Stimulated activated CD4-positive, alpha-beta T cell treated with anti-CD3 and anti-CD28 coated beads, Interleukin-2, amount 100 ng/mL, for 48 hours (primary cell): ENCODE data around the gene TMF1.

Experiments used
- DNase-seq, 2 donors: peaks; one replicate each; pipeline ENCODE4 v3.0.0-alpha.2; 2020

Gene TMF1, protein sequence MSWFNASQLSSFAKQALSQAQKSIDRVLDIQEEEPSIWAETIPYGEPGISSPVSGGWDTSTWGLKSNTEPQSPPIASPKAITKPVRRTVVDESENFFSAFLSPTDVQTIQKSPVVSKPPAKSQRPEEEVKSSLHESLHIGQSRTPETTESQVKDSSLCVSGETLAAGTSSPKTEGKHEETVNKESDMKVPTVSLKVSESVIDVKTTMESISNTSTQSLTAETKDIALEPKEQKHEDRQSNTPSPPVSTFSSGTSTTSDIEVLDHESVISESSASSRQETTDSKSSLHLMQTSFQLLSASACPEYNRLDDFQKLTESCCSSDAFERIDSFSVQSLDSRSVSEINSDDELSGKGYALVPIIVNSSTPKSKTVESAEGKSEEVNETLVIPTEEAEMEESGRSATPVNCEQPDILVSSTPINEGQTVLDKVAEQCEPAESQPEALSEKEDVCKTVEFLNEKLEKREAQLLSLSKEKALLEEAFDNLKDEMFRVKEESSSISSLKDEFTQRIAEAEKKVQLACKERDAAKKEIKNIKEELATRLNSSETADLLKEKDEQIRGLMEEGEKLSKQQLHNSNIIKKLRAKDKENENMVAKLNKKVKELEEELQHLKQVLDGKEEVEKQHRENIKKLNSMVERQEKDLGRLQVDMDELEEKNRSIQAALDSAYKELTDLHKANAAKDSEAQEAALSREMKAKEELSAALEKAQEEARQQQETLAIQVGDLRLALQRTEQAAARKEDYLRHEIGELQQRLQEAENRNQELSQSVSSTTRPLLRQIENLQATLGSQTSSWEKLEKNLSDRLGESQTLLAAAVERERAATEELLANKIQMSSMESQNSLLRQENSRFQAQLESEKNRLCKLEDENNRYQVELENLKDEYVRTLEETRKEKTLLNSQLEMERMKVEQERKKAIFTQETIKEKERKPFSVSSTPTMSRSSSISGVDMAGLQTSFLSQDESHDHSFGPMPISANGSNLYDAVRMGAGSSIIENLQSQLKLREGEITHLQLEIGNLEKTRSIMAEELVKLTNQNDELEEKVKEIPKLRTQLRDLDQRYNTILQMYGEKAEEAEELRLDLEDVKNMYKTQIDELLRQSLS

DNA sequence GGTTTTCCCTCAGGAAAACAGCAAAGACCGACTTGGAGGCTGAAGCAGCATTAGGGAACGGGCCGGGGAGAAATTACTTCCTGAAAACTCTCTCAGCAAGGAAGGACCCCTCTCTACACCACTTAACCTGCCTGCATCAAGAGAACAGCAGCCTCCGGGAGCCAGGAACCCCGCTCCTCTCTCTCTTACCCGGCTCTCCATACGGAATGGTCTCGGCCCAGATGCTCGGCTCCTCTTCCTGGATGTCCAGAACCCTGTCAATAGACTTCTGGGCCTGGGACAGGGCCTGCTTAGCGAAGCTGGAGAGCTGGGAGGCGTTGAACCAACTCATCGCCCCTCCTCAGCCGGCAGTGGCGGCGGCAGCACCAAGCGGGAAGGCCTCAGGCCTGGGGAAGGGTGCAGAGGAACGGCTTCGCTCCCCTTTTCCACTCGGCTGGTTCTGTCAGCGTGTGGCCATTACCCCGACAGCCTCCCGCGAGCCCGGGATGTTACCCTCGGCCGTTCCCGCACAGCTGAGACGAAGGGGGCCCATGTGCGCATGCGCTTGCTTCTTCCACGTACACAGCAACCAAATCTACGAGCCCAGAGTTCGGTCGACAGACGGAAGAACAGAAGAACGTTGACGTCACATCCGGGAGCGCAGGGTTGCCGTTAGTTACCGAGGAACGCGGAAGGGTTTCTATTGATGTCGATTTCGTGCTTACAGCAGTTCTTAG, at the start of gene TMF1:
Gene TMF1, minus strand, starts transcription at position 578 of the 716 bp plus-strand sequence. Its CDS starts 247 bp downstream, at position 331.
- DNase-seq, result peak; percentile 95 to 96

DNA sequence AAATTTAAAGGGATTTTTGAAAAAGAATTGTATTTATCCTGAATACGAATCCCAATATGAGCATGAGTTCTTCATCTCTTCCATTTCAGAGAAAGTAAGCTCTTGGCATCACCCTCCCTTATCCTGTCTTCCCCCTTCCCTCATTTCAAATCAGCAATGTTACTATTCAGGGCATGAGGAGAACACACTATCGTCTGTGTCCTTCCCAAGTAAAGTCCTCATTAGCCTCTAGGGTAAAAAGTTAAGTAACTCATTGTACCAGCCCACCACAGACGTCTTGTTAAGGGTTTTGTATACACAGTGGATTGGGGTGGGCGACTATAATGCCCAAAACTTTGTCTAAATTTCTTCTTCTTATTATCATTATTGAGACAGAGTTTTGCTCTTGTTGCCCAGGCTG, 47.4 kb upstream of the TMF1 start:
- no peak for DNase-seq

DNA sequence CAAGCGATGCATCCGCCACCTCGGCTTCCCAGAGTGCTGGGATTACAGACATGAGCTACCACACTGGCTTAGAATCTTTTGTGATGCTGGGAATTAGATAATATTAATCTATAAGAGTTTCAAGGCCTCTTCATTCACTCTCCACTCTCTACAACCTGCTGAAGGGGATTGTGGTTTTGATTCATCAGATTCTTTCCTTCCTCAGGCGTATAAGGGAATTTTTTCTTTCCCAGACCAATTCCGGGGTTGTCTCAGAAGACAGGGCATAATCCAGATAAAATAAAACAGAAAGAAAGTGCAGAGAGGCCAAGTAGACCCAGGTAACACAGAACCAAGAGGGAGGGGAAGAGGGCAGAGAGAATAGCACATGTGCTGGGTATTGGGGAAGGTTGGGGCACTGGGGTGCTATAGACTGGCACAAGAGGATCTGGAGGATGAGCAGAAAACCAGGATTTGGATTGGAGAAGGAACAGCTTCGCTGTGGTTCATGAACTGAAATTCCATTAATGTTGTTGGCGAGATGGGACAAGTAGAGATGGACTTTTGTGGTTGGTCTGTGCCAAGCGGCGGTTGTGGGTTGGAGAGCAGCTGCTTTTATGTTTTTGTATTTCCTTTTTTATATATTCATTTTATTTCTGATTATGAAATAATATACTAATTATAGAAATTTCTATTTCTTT, 45.4 kb upstream of the TMF1 start:
- no peak for DNase-seq

DNA sequence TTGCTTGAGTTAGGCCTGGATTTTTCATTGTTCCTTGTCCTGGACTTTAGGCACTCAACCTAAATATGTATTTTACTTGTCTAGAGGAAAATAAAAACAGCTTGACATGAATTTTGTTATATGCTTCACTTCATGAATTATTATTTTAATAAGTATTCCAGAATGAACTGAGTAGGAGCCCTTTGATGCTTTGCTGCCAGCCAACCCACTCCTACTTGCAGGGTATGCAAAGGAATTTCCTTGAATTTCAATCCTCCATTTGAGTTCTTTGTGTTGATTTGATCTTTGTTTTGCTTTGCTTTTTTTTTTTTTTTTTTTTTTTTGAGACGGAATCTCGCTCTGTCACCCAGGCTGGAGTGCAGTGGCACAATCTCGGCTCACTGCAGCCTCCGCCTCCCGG, 44.2 kb upstream of the TMF1 start:
- no peak for DNase-seq

DNA sequence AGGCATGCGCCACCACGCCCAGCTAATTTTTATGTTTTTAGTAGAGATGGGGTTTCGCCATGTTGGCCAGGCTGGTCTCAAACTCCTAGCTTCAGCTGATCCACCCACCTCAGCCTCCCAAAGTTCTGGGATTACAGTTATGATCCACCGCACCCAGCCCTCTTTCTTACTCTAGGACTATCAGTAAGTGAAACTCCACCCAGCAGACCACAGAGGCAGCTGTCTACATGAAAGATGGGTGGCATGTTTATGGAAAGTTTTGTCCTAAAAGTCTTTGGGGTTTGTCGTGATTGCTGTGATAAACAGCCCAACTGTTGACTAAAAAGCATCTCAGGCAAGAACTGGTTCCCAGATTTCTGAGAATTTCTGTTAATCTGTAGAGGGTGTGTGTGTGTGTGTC, 43.5 kb upstream of the TMF1 start:
- no peak for DNase-seq

DNA sequence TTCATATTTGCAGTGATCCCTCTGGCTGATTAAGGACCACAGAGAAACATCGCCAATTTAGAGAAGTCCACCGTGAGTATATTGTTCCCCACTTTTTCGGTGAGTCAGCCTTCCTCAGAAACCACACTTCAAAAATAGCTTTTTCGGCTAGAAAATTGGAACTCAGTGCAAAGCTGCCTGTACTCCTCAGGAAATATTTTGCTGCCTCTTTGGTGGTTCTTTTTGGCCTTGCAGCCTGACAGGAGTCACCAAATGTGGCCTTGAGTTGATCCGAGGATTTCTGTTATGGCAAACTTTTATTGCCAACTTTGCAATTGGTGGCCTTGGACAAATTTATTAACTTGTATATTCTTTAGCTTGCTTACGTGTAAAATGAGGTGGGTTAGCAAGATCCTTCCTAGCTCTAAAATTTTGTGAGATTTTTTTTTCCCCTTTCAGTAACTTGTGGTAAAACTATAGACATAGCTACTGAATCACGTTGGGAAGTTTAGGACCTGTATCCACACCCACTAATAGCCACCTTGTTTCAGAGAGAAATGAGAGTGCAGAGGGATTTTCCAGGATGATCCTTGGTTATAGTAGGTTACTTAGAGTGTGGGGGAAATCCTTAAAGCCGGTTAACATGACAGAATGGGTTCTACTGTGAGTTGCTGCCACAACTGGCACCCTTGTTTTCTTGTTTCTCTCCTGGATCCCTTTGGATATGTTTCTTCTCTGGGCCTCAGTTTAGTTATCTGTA, 42.5 kb upstream of the TMF1 start:
- DNase-seq, result no peak

DNA sequence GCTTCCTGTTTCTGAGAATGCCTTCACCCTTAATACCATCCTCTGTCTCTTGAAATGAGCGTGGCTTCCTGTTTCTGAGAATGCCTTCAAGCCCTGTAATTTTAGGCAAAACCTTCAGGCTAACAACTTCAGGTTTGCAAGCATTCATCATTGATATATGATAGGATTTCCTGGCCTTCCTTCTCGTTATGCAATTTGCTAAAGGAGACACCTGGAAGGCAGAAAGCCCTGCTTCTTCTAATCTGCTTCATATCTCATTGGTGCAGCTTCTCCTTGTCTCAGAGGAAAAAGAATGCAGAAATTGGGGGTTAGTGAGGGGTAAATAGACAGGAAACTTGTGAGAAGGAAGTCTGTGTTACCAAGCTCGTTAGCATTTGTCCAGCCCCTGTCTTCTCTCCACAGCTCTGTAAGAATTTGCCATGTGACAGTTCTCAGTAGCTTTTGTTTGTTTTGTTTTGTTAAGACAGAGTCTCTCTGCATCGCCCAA, 39.9 kb upstream of the TMF1 start:
- DNase-seq, result no peak

DNA sequence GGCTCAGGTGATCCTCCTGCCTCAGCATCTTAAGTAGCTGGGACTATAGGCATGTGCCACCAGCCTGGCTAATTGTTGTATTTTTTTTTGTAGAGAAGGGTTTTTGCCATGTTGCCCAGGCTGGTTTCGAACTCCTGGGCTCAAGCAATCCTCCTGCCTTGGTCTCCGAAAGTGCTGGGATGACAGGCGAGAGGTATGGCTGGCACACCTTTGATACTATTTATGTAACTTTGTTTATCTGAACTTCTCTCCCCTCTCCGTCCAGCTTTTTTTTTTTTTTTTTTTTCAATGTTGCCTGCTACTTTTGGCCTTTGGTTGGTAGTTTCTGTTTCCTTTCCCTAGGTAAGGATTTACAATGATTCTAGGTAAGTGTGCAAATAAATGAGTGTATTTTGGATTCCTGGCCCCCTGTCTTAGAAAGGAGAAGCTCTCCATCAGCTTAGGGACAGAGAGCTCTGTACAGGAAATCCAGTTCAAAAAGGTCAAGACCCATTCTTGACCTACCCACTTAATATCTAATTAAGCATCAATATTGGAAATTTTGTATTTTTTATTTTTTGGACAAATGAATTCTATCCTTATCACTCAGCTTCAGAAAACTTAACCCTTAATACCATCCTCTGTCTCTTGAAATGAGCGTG, 39.4 kb upstream of the TMF1 start:
- no peak for DNase-seq

DNA sequence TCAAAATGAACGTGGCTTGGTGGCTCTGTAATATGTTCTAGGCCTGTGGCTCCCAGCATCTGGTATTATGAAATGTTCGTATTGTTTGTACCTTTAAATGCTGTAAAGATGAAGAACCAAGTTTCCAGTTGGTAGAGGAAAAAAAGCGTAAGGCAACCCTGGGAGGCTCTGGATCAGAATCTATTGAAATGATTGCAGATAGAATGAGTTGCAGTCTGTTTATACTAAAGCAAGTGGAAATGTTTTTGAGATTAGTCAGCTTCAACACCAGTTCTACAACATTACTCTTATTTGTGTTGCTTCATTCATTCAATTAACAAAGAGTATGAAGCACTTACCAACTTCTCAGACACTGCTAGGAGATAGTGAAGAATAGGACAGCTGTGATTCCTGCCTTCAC, 37.9 kb upstream of the TMF1 start:
- no peak for DNase-seq

DNA sequence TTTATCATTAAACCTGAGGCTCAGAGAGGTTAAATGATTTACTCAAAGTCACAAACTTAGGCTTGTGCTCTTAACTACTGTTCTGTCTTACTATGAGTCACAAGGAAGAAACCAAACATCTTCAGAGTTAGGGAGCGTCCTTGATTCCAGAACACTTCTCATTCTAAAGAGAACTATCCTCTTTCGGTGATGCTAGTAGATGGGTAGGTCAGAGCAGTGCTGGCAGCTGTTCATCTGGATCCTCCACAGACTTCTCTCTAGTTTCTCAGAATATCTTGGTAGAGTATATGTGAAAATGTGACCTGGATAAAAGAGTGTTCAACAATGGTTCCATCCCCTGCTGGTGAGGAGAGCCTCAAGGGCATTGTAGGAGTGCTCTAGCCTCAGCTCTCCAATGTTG, 35.9 kb upstream of the TMF1 start:
- no peak for DNase-seq

DNA sequence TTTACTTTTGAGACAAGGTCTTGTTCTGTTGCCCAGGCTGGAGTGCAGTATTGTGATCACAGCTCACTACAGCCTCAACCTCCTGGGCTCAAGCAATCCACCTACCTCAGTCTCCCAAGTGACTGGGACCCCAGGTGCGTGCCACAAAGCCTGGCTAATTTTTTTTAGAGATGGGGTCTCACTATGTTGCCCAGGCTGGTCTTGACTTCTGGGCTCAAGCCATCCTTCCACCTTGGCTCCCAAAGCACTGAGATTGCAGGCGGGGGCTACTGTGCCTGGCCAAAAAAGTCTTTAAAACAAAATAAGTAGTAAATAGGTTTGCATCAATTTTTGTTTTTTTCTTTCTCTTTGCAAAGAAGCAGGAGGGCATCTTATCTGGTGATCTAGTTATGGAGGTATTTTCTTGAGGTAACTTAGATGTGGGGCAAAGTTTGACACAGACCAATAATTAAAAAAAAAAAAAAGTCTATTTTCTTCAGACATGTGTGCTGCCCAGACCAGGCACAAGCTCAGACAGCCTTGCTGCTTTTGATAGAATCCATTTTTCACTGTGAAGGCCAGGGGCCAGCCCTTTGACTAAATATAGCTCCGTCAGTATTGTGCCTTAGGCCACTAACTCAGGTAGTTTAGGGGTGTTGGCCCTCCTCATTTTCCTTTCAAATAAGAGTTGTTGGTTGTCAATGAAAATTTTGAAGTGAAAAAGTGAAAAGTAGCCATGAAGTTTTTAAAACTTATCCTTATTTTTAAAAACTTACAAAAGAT, 35.1 kb upstream of the TMF1 start:
- no peak for DNase-seq

DNA sequence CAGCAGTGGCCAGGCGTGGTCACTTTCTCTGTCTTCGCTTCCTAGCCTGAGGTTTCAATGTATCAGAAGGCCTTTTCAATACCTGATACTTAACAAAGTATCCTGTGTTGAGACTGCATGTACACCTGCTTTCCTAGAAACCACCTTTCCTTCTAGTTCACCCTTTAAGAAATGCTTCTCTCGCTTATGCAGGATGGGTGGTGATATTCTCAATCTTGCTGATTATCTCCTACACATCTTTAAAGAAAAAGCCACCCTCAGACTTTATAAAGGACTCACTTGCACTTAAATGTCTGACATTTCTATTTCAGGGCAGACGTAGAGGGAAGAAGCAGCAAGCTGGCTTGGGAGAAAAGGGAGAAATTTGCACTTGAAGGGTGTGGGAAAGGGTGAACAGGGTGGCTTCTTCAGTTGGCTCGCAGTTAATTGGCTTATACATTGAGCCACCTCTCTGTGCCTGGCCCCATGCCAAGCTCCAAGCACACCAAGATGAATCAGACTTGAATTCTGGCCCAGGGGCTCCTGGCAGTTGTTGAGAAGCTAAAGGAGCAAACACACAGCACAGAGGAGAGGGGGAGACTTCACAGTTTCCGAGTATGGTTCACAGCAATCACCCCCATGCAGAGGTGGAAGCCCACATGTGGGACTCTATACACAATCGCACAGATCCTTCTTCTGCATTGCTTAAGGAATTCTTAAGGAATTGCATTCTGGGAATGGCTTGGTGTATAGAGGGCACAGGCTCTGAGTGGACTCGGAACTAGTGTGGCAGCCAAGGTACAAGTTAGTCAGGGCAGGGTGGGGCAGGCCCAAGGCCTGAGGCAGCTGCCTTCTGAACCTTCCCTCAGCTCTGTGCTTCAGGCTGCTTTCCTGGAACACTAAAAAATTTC, 33.9 kb upstream of the TMF1 start:
- peak; percentile 72 to 74 for DNase-seq

DNA sequence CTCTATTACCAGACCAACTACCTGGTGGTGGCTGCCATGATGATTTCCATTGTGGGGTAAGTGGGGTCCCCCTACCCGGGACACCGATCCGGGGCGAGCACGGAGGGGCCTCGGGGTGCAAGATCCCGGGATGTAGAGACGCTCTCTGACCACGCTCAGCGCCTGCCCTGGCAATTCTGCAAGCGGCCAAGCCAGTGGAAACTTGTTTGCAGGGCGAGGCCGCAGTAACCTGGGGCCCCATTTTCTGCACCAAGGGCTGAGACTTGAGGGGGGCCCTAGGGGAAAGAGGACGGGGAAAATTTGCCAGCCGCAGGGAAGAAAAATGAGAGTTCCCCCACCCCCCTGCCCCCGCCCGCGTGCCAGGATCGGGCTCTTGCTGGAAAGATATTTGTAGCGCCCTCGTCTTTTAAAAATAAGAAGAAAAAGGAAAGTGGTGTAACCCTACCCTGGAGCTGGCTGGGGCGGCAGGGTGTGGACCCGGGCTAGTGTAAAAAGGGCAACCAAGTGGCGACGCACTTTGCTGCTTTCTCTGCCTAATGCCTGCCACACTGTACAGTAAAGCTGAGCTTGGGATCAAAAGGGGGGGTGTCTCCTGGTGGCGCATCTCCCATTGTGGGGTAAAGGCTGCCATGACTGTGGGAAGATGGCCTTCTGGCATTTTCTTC, 33.2 kb upstream of the TMF1 start:
- no peak for DNase-seq

DNA sequence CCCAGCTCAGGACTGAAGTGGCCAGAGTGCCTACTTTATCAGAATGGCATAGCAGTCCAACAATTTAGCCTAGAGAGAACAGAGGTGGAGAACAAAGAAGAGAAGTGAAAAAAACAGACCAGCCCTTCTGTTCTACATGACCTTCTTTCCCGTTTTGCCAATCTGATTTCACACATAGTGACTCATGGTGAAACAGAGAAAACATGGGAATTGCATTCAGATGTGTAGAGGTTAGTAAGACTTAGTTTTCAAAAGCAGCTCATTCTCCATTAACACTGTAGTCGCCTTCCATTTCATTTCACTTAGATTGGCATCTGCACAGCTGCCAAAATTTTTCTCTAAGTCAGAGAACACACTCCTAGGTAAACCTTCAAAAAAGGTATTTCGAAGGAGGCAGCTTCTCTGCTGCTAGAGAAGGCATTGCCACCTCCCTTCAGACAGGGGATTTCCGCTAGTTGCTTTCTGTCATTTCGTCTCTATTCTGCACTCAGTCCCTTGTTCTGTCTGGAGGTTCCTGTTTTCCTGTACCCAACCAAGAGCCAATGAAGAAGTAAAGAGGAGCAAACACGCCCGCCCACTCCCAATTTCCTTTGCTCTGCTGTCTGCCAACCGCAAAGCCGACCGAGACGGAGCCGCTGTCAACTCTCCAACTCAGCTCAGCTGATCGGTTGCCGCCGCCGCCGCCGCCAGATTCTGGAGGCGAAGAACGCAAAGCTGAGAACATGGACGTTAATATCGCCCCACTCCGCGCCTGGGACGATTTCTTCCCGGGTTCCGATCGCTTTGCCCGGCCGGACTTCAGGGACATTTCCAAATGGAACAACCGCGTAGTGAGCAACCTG, 32.4 kb upstream of the TMF1 start, which contains the start of gene ARL6IP5:
Gene ARL6IP5, plus strand, starts transcription at position 612 of the 842 bp plus-strand sequence. Its CDS starts 111 bp downstream, at position 723.
- DNase-seq, result peak; percentile 83 to 84

DNA sequence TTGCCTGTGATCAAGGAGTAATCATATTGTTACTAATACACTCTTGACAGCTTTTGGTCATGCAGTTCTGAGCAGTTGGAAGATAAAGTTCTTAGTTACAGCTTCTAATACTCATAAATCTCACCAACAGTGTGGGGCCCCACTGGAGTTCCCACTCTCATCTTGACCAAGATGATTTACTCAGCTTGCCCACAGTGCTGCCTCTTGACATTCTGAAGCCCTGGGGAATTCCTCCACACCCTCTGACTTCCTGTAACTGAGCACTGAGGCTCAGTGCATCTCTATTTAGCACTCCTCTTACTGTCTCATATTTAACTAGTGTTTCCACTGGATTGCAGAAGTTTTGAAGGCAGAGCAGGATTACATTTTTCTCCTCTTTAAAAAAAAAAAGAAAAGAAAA, 30.7 kb upstream of the TMF1 start:
- peak; percentile 59 to 63 for DNase-seq

DNA sequence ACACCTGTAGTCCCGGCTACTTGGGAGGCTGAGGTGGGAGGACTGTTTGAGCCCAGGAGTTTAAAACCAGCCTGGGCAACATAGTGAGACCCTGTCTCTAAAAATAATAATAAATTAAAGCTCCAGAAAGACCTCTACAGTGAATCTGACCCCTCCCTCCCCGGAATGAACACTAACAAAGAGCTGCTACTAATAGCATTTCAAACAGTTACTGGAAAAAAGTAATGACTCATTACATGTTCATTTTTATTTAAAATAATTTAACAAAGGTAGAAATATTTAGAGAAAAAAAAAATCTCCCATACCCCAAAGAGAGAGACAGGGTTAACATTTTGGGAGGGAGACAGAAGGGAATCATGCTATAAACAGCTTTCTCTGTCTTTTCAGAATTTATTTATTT, 30.2 kb upstream of the TMF1 start:
- DNase-seq, result no peak

DNA sequence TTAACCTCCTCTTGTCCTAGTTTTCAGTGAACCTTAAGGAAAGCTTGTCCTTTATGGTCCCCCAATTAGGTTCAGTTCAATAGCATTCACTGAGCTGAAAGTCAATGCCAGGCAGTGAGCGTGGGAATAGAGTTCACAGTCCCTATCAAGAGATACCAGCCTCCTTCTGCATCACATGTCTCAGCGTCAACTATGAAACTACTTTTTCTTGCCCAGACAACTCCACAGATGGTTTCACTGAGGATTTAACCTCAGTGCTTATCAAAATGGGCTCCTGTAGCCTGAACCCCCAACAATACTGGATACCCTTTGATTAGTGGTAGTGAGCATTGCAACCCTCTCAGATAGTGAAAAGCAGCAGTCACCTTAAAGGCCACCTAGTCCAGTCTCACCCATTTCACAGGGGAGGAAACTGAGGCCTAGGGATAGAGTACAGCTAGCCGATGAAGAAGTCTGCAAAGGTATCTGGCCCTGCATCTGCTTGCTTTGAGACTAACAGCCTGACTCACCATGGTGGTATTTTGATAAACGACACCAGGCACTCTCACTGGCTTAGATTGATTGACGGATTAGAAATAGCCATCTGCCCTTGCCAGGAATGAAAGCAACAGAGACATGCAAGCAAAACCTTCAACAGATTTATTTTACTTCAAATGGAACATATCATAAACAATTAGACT, 29.6 kb upstream of the TMF1 start:
- no peak for DNase-seq
